Astrocyte (in vitro differentiated cells and primary cell): Measurements from ENCODE around the gene GTPBP3.

Experiments
- EZH2 ChIP-seq: IDR thresholded peaks from 2 replicates; pipeline ENCODE4 v1.6.1; 2012; ENCODE audit warnings: mild to moderate bottlenecking, low read length, inconsistent platforms; ENCODE audit not compliant: insufficient read depth
- TF ChIP-seq, protein P1 (sequence below): IDR thresholded peaks from 2 replicates; pipeline ENCODE4 v1.5.1; 2011; ENCODE audit warnings: low read depth, mild to moderate bottlenecking, inconsistent platforms, low read length, moderate library complexity; ENCODE audit not compliant: insufficient read depth

DNA sequence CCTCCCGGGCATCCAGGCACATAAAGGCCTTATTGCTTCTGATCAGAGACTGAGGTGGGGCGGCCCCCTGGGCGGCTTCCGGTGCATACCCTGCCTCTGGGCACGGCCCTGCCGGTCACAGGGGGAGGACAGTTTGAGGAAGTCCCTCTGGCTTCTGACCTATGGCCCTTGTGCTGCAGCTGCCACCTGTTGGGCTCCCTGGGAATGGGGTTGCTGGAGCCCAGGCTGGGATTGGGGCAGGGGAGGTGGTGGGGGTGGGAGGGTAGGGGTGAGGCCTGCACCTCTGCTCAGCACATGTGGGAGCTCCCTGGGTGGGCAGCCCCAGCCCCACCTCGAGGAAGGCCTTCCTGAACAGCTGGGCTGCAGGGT, 13.4 kb upstream of the GTPBP3 start:
- TF ChIP-seq, protein P1, sequence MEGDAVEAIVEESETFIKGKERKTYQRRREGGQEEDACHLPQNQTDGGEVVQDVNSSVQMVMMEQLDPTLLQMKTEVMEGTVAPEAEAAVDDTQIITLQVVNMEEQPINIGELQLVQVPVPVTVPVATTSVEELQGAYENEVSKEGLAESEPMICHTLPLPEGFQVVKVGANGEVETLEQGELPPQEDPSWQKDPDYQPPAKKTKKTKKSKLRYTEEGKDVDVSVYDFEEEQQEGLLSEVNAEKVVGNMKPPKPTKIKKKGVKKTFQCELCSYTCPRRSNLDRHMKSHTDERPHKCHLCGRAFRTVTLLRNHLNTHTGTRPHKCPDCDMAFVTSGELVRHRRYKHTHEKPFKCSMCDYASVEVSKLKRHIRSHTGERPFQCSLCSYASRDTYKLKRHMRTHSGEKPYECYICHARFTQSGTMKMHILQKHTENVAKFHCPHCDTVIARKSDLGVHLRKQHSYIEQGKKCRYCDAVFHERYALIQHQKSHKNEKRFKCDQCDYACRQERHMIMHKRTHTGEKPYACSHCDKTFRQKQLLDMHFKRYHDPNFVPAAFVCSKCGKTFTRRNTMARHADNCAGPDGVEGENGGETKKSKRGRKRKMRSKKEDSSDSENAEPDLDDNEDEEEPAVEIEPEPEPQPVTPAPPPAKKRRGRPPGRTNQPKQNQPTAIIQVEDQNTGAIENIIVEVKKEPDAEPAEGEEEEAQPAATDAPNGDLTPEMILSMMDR, result no peak
- no peak for TF ChIP-seq EZH2
